Stimulated activated CD8-positive, alpha-beta memory T cell treated with anti-CD3 and anti-CD28 coated beads, Interleukin-7, amount 100 ng/mL, for 24 hours (primary cell): ENCODE measurements around the gene GFRA1.

Source experiments
- DNase-seq: peaks from one replicate; pipeline ENCODE4 v3.0.0-alpha.2; 2020; ENCODE audit warnings: low read depth

GFRA1 gene

GRCh38 chr10:116026315-116026714, 246.7 kb downstream of the GFRA1 start:
- no peak for DNase-seq

- no peak for DNase-seq
Observed at GRCh38 chr10:116024271-116024878, 248.6 kb downstream of the GFRA1 start.

- DNase-seq: no peak
Observed at GRCh38 chr10:116017405-116017804, 255.6 kb downstream of the GFRA1 start.

- DNase-seq: no peak
Observed at GRCh38 chr10:116015583-116016333, 257.2 kb downstream of the GFRA1 start.

- no peak for DNase-seq
Observed at GRCh38 chr10:116014871-116015582, 258.0 kb downstream of the GFRA1 start.

GRCh38 chr10:116014326-116014725, 258.7 kb downstream of the GFRA1 start:
- DNase-seq: no peak

- no peak for DNase-seq
Observed at GRCh38 chr10:116011929-116012328, 261.1 kb downstream of the GFRA1 start.

GRCh38 chr10:116007256-116007891, 265.6 kb downstream of the GFRA1 start:
- DNase-seq: no peak
